GM18909 (cell line): Measurements from ENCODE around the gene PHF2.

Source experiments
- ATAC-seq: cut with Tn5 transposase; IDR thresholded peaks from one replicate; pipeline ENCODE4 v1.9.1; 2021; ENCODE audit warnings: mild to moderate bottlenecking; ENCODE audit not compliant: unreplicated experiment, poor library complexity

PHF2 gene

GRCh38 chr9:93648181-93648580, 71.8 kb downstream of the PHF2 start:
- no peak for ATAC-seq

DNA sequence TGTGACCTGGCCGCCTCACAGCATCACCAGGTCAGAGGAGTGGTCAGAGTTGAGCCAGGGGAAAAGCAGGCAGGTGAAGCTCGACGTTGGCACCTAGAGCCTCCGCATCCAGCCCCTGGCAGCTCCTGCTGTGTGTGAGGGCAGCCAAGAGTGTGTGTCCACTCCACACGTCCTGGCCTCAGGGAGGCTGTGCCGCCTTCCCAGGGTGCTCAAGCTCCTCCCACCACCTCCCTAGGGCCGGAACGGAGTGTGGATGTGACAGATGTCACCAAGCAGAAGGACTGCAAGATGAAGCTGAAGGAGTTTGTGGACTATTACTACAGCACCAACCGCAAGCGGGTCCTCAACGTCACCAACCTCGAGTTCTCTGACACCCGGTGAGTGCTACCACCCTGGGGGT, 72.5 kb downstream of the PHF2 start:
- no peak for ATAC-seq

DNA sequence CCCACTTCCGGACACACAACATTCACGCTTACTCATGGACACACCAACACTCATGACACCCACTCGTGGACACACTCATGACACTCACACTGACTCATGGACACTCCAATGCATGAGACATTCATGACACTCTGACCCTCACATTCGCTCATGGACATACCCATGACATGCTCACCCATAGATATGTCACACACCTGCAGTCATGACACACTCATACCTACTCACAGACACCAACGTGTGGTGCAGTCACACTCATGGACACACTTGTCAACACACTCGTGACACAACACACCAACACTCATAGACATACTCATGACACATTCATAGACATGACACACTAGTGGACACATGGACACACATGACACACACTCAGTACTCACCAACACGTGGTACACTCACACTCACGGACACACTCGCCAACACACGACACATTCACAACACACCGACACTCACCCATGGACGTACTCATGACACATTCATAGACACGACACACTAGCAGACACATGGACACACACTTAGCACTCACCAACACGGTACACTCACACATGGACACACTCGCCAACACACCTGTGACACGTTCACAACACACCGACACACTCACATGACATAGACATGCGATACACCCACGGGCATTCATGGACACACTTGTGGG, 73.4 kb downstream of the PHF2 start:
- no peak for ATAC-seq

- ATAC-seq: no peak
Measured at GRCh38 chr9:93650448-93650847, 74.1 kb downstream of the PHF2 start.

- ATAC-seq: no peak
Measured at GRCh38 chr9:93651521-93651950, 75.2 kb downstream of the PHF2 start.

GRCh38 chr9:93652604-93653592, 76.5 kb downstream of the PHF2 start:
- ATAC-seq: no peak

GRCh38 chr9:93653760-93654159, 77.4 kb downstream of the PHF2 start:
- ATAC-seq: no peak

- no peak for ATAC-seq
Measured at GRCh38 chr9:93654351-93654961, 78.1 kb downstream of the PHF2 start.

DNA sequence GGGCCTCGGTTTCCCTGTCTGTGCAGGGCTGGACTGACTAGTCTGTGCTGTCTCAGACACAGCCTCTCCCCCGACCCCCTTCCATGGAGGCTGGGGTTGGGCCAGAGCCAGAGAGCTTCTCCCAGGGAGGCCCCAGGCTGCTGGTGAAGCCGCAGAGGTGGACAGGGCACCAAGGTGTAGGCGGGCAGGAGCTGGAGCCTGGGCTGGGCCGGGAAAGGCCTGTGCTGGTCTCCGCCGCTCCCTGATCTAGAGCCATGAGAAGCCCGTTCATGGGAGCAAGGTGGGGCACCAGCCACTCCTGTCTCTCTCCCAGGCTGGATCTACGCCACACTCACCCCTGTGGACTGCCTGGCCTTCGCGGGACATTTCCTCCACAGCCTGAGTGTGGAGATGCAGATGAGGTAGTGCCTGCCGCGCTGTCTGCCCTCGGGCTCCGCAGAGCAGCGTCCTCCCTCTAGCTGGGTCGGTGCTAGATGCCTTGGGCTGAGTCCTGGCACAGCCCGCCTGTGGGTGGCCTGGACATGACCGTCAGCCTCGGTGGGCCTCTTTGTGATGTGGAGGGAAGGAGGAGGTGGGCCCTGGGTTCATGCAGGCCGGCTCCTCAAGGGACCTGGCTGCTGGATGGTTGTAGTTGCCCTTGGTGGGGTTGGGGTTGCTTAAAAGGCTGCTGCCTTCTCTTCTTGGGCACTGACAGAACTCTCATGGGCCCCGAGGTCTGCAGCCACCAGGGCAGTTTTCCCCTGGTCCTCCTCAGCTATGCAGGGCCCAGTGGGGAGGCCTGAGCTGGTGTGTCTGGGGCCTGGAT, 79.4 kb downstream of the PHF2 start:
- ATAC-seq: no peak

- no peak for ATAC-seq
Measured at GRCh38 chr9:93656426-93657239, 80.2 kb downstream of the PHF2 start.

- no peak for ATAC-seq
Measured at GRCh38 chr9:93657331-93658111, 81.1 kb downstream of the PHF2 start.

DNA sequence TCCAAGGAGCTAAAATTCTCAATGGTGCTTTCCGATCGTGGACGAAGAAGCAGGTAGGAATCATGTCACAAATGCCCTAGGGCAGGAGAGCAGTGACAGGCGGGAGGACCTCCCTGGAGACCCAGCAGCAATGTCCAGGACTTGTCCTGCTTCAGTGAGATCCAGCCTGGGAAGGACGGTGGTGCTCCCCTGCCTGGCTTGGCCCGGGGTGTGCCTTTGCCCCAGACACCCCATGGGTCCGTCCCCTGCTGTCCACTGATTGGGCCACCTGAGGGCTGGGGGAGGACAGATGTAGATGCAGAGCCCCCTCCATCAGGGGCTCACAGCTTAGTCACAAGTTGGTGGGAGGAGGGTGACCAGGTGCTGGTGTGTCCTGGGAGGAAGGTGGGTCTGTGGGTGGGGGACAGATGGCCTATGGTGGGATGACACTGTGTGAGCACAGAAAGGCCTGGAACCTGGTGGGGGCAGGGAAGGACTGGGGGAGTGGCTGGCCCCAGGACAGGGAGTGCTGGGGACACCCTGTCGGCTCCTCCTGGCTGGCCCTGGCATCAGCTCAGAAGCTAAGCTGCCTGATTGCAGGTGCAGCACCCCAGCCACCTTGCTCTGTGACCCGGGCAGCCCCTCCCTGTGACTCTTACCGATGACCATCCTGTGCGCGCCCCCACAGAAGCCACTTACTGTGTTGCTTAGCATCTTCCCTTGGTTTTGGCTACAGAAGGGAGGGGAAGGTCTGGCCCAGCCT, 82.0 kb downstream of the PHF2 start:
- no peak for ATAC-seq

- no peak for ATAC-seq
Measured at GRCh38 chr9:93659044-93659836, 82.9 kb downstream of the PHF2 start.

DNA sequence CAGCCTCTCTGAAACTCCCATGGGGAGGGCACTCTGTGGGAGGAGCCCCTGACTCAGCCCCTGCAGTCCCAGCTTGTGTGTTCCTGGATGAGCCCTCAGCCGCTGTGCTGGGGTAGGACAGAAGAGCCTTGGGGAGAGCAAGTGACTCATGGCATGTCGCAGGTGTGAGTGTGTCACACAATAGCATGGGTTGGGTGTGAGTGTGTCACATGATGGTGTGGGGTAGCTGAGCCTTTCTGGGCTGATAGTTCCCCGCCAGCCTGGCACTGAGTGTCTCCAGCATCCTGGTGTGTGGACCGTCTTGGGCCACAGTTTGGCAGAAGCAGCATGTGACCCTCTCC, 83.4 kb downstream of the PHF2 start:
- no peak for ATAC-seq

DNA sequence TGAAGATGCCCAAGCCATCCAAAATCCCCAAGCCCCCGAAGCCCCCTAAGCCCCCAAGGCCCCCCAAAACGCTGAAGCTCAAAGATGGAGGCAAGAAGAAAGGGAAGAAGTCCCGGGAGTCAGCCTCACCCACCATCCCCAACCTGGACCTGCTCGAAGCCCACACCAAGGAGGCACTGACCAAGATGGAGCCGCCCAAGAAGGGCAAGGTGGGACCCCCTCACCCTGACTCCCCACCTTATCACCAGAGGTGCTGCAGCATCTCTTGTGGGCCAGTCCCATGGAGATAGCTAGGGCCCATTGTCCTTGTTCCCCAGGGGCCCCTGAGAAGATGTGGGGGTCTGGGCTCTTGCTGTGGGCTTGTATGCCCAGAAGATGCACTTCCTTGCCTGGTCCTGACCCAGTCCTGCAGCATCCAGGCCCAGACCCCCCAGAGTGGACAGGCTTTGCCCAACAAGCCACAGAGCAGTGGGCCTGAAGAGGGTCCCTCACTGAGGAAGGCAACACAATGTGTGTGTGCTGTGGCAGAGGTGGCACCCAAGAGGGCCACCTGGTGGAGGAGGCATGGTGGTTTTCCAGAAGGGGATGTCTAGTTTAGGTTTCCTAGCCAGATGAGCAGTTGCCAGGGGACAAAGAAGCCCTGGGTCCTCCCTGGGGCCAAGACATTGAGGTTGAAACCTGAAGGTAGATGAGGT, 84.1 kb downstream of the PHF2 start:
- ATAC-seq: no peak

GRCh38 chr9:93661591-93661990, 85.2 kb downstream of the PHF2 start:
- ATAC-seq: no peak
